Upper lobe of right lung (tissue), 1 donor: Measurements from ENCODE around the gene CEPT1. TPM values are rescaled to one million over a fixed set of nuclear protein-coding genes. Genes with fewer than 3 reads are reported as not detected.
A peak's percentile ranks its signal among the peaks of the same experiment; 100 is the strongest.

Experiments
- ATAC-seq: fragments of 200-7000 bp; cut with Tn5 transposase; one replicate; pipeline ENCODE4 v1.9.1; 2020; ENCODE audit warnings: mild to moderate bottlenecking, moderate library complexity
- DNase-seq: peaks from one replicate; pipeline ENCODE4 v3.0.0-alpha.2; 2020
- H3K27ac ChIP-seq: fragments of 200-600 bp; one replicate; pipeline ENCODE4 v1.8.0; 2022
- H3K27me3 ChIP-seq: fragments of 200-600 bp; one replicate; pipeline ENCODE4 v1.8.0; 2022; ENCODE audit warnings: mild to moderate bottlenecking
- H3K36me3 ChIP-seq: fragments of 200-600 bp; one replicate; pipeline ENCODE4 v1.8.0; 2022
- H3K4me1 ChIP-seq: fragments of 200-600 bp; one replicate; pipeline ENCODE4 v1.8.0; 2022
- H3K4me3 ChIP-seq: fragments of 200-600 bp; one replicate; pipeline ENCODE4 v1.8.0; 2022; ENCODE audit warnings: mild to moderate bottlenecking
- H3K9me3 ChIP-seq: fragments of 200-600 bp; one replicate; pipeline ENCODE4 v1.8.0; 2022
- CTCF ChIP-seq: fragments of 200-600 bp; IDR thresholded peaks from one replicate; pipeline ENCODE4 v1.8.0; 2022; ENCODE audit warnings: antibody characterized with exemption
- intact Hi-C: fragments of 100-400 bp; cut with DNase I; formaldehyde crosslinking; loops from one replicate; pipeline ENCODE4 v1.11.0; 2022
- total RNA-seq: library from RNA; stranded (reverse); fragmentation: NEBNext Ultra II Directional; extraction: Animal tissue kit (Norgen Biotek cat#: 25700); gene quantifications from one replicate; pipeline ENCODE4 v1.2.1, GENCODE V29; 2021
- donor health status: DM: no; HTN: yes; CAD: no; lungs with severe emphysema.

Gene CEPT1
- total RNA-seq, 1 donor from 2014 or later, result 57.6 TPM

GRCh38 chr1:111195002-111195684 is 55.1 kb downstream of the CEPT1 start:
- ATAC-seq (peak; percentile 2), DNase-seq (no peak)
- H3K4me3 ChIP-seq, result no peak overlapping the region
- no peaks in the 10 kb centered on the region for H3K9me3 ChIP-seq
- intact Hi-C loops, result no loop called here
- TF ChIP-seq CTCF, result no peak
- H3K27me3 ChIP-seq, result no peaks in the 10 kb centered on the region
- H3K27ac ChIP-seq, result peak overlapping the region; percentile 80
- peaks cover 66% of the 10 kb centered on the region for H3K4me1 ChIP-seq
- peaks cover 33% of the 10 kb centered on the region for H3K36me3 ChIP-seq

- H3K4me3 ChIP-seq, result peak overlapping the region; percentile 55
- intact Hi-C loops, result no loop called here
- peaks cover 33% of the 10 kb centered on the region for H3K36me3 ChIP-seq
- H3K27me3 ChIP-seq, result no peaks in the 10 kb centered on the region
- peaks cover 70% of the 10 kb centered on the region for H3K4me1 ChIP-seq
- no peak for TF ChIP-seq CTCF
- peak overlapping the region; percentile 28 for H3K27ac ChIP-seq
- no peak for DNase-seq
- no peaks in the 10 kb centered on the region for H3K9me3 ChIP-seq
- no peak for ATAC-seq
Measured at GRCh38 chr1:111196213-111196612, 56.2 kb downstream of the CEPT1 start.

- DNase-seq, result no peak
- intact Hi-C loops, result no loop called here
- Histone ChIP-seq H3K4me1 (peaks cover 68% of the 10 kb centered on the region), H3K27me3 (no peaks in the 10 kb centered on the region), H3K4me3 (peak overlapping the region; percentile 55), H3K27ac (peak overlapping the region; percentile 82), H3K9me3 (no peaks in the 10 kb centered on the region), H3K36me3 (peaks cover 33% of the 10 kb centered on the region)
- ATAC-seq, result peak; percentile 7
- peak; percentile 13 for TF ChIP-seq CTCF
Measured at GRCh38 chr1:111197598-111198284, 57.7 kb downstream of the CEPT1 start.

GRCh38 chr1:111198836-111199235 is 58.8 kb downstream of the CEPT1 start:
- peak overlapping the region; percentile 55 for H3K4me3 ChIP-seq
- DNase-seq (no peak), ATAC-seq (no peak)
- H3K27ac ChIP-seq, result peak overlapping the region; percentile 82
- no peak for TF ChIP-seq CTCF
- H3K36me3 ChIP-seq, result peaks cover 30% of the 10 kb centered on the region
- H3K27me3 ChIP-seq, result no peaks in the 10 kb centered on the region
- H3K9me3 ChIP-seq, result no peaks in the 10 kb centered on the region
- peaks cover 64% of the 10 kb centered on the region for H3K4me1 ChIP-seq
- intact Hi-C loops, result no loop called here

GRCh38 chr1:111199329-111199728 is 59.3 kb downstream of the CEPT1 start:
- intact Hi-C loops, result no loop called here
- Histone ChIP-seq H3K4me3 (peak overlapping the region; percentile 55), H3K36me3 (peaks cover 25% of the 10 kb centered on the region), H3K27ac (peak overlapping the region; percentile 82), H3K9me3 (no peaks in the 10 kb centered on the region), H3K4me1 (peaks cover 59% of the 10 kb centered on the region), H3K27me3 (no peaks in the 10 kb centered on the region)
- TF ChIP-seq CTCF, result no peak
- no peak for DNase-seq
- ATAC-seq, result no peak
